ENCODE results near the gene AXL.

AXL gene

GRCh38 chr19:41235480-41235879 is 16.5 kb downstream of the AXL start:
- H3K4me2 ChIP-seq (ENCODE audit: insufficient read depth, low read length): no peak overlapping the region
- DNase-seq: no peak
- no peak overlapping the region for H3K4me3 ChIP-seq (ENCODE audit: low read depth in 1 of 2, low read length in 2 of 2)
- H3K4me1 ChIP-seq (ENCODE audit: insufficient read depth, low read length): no peaks in the 10 kb centered on the region
- H3K9me3 ChIP-seq (ENCODE audit: insufficient read depth, low read length, severe bottlenecking): no peaks in the 10 kb centered on the region
- no peak for TF ChIP-seq CTCF (IDR thresholded peaks at IDR 0.05; ENCODE audit: borderline replicate concordance, extremely low read depth, low read length, poor library complexity, severe bottlenecking)
- no peak overlapping the region for H3K27ac ChIP-seq (ENCODE audit: low read length)
- H3K79me2 ChIP-seq (ENCODE audit: insufficient read depth, low read length): no peaks in the 10 kb centered on the region
- no peaks in the 10 kb centered on the region for H3K36me3 ChIP-seq (ENCODE audit: insufficient read depth, low read length)
- no peaks in the 10 kb centered on the region for H4K20me1 ChIP-seq (ENCODE audit: insufficient read depth, low read length)
- no peak for ATAC-seq (ENCODE audit: insufficient read depth, low read depth)
- H3K9ac ChIP-seq (ENCODE audit: low read depth, low read length): no peak overlapping the region
- no peaks in the 10 kb centered on the region for H3K27me3 ChIP-seq (ENCODE audit: insufficient read depth, low read length, poor library complexity)
- no peak overlapping the region for H2AFZ ChIP-seq (ENCODE audit: low read depth, low read length)

DNA sequence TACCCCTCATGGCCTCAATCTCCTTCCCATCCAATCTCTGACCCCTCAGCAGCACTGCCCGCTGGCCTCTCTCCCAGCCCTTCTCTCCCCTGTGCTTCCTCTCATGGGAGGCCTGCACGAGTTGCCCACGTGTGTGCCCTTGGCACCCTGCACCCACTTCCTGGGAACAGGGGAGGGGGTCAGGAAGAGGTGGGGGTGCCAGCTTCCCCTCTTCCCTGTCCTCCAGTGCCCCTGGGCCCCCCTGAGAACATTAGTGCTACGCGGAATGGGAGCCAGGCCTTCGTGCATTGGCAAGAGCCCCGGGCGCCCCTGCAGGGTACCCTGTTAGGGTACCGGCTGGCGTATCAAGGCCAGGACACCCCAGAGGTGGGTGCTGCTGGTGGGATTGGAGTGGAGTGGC is 19.2 kb downstream of the AXL start:
- Histone ChIP-seq H3K4me2 (ENCODE audit: insufficient read depth, low read length) (no peak overlapping the region), H2AFZ (ENCODE audit: low read depth, low read length) (no peak overlapping the region), H3K27me3 (ENCODE audit: insufficient read depth, low read length, poor library complexity) (no peaks in the 10 kb centered on the region), H3K79me2 (ENCODE audit: insufficient read depth, low read length) (no peaks in the 10 kb centered on the region), H3K27ac (ENCODE audit: low read length) (no peak overlapping the region), H4K20me1 (ENCODE audit: insufficient read depth, low read length) (no peaks in the 10 kb centered on the region), H3K4me3 (ENCODE audit: low read depth in 1 of 2, low read length in 2 of 2) (no peak overlapping the region), H3K36me3 (ENCODE audit: insufficient read depth, low read length) (no peaks in the 10 kb centered on the region), H3K9me3 (ENCODE audit: insufficient read depth, low read length, severe bottlenecking) (no peaks in the 10 kb centered on the region), H3K9ac (ENCODE audit: low read depth, low read length) (no peak overlapping the region), H3K4me1 (ENCODE audit: insufficient read depth, low read length) (no peaks in the 10 kb centered on the region)
- TF ChIP-seq CTCF (IDR thresholded peaks at IDR 0.05; ENCODE audit: borderline replicate concordance, extremely low read depth, low read length, poor library complexity, severe bottlenecking) (no peak), EZH2 (IDR thresholded peaks at IDR 0.05; ENCODE audit: borderline replicate concordance, low read depth, low read length, severe bottlenecking) (no peak)
- DNase-seq: no peak
- ATAC-seq (ENCODE audit: insufficient read depth, low read depth): no peak

GRCh38 chr19:41239363-41239762 is 20.3 kb downstream of the AXL start:
- Histone ChIP-seq H3K27me3 (ENCODE audit: insufficient read depth, low read length, poor library complexity) (no peaks in the 10 kb centered on the region), H3K4me1 (ENCODE audit: insufficient read depth, low read length) (no peaks in the 10 kb centered on the region), H3K79me2 (ENCODE audit: insufficient read depth, low read length) (no peaks in the 10 kb centered on the region), H3K36me3 (ENCODE audit: insufficient read depth, low read length) (no peaks in the 10 kb centered on the region), H3K4me3 (ENCODE audit: low read depth in 1 of 2, low read length in 2 of 2) (no peak overlapping the region), H4K20me1 (ENCODE audit: insufficient read depth, low read length) (no peaks in the 10 kb centered on the region), H3K27ac (ENCODE audit: low read length) (no peak overlapping the region), H3K9me3 (ENCODE audit: insufficient read depth, low read length, severe bottlenecking) (no peaks in the 10 kb centered on the region), H3K4me2 (ENCODE audit: insufficient read depth, low read length) (no peak overlapping the region), H2AFZ (ENCODE audit: low read depth, low read length) (no peak overlapping the region), H3K9ac (ENCODE audit: low read depth, low read length) (no peak overlapping the region)
- TF ChIP-seq EZH2 (IDR thresholded peaks at IDR 0.05; ENCODE audit: borderline replicate concordance, low read depth, low read length, severe bottlenecking) (no peak), CTCF (IDR thresholded peaks at IDR 0.05; ENCODE audit: borderline replicate concordance, extremely low read depth, low read length, poor library complexity, severe bottlenecking) (no peak)
- no peak for DNase-seq
- ATAC-seq (ENCODE audit: insufficient read depth, low read depth): no peak

GRCh38 chr19:41239961-41240574 is 21.0 kb downstream of the AXL start:
- TF ChIP-seq CTCF (IDR thresholded peaks at IDR 0.05; ENCODE audit: borderline replicate concordance, extremely low read depth, low read length, poor library complexity, severe bottlenecking) (no peak), EZH2 (IDR thresholded peaks at IDR 0.05; ENCODE audit: borderline replicate concordance, low read depth, low read length, severe bottlenecking) (no peak)
- H3K4me1 ChIP-seq (ENCODE audit: insufficient read depth, low read length): no peaks in the 10 kb centered on the region
- no peaks in the 10 kb centered on the region for H3K9me3 ChIP-seq (ENCODE audit: insufficient read depth, low read length, severe bottlenecking)
- ATAC-seq (ENCODE audit: insufficient read depth, low read depth) (no peak), DNase-seq (no peak)
- H3K79me2 ChIP-seq (ENCODE audit: insufficient read depth, low read length): no peaks in the 10 kb centered on the region
- H4K20me1 ChIP-seq (ENCODE audit: insufficient read depth, low read length): no peaks in the 10 kb centered on the region
- no peaks in the 10 kb centered on the region for H3K36me3 ChIP-seq (ENCODE audit: insufficient read depth, low read length)
- no peak overlapping the region for H3K27ac ChIP-seq (ENCODE audit: low read length)
- H3K27me3 ChIP-seq (ENCODE audit: insufficient read depth, low read length, poor library complexity): no peaks in the 10 kb centered on the region
- H2AFZ ChIP-seq (ENCODE audit: low read depth, low read length): no peak overlapping the region
- H3K9ac ChIP-seq (ENCODE audit: low read depth, low read length): no peak overlapping the region
- H3K4me2 ChIP-seq (ENCODE audit: insufficient read depth, low read length): no peak overlapping the region
- H3K4me3 ChIP-seq (ENCODE audit: low read depth in 1 of 2, low read length in 2 of 2): no peak overlapping the region
